Gastrocnemius medialis (tissue), 4 donors: ENCODE data around the gene KLHL29. TPM values are rescaled to one million over a fixed set of nuclear protein-coding genes. Genes with fewer than 3 reads are reported as not detected.

Experiments
- ATAC-seq, 2 donors: fragments of 150-250 bp; one replicate each; pipeline ENCODE4 v1.9.1; 2016
- DNase-seq, 2 donors: peaks; one replicate each; pipeline ENCODE4 v3.0.0-alpha.2; 2019
- H3K27ac ChIP-seq, 4 donors: fragments of 200-600 bp; sonication (generic); 1 replicate in 1 of 4; 2 replicates in 3 of 4; pipeline ENCODE4 v1.5.1; 2016 to 2018; ENCODE audit warnings: mild to moderate bottlenecking in 2 of 4, moderate library complexity in 1 of 4
- H3K27me3 ChIP-seq, 3 donors: fragments of 200-600 bp; sonication (generic) in 2 of 3; 1 replicate in 1 of 3; 2 replicates in 2 of 3; pipeline versions ENCODE4 v1.5.1 to v1.6.0; 2016 to 2019; ENCODE audit warnings: mild to moderate bottlenecking in 1 of 3, moderate library complexity in 1 of 3
- H3K36me3 ChIP-seq, 2 donors: fragments of 200-600 bp; sonication (generic) in 1 of 2; one replicate each; pipeline ENCODE4 v1.5.1; 2017 to 2018
- H3K4me1 ChIP-seq, 2 donors: fragments of 200-600 bp; sonication (generic) in 1 of 2; one replicate each; pipeline ENCODE4 v1.5.1; 2016 to 2017; ENCODE audit warnings: mild to moderate bottlenecking in 2 of 2
- H3K4me3 ChIP-seq, 4 donors: fragments of 200-600 bp; sonication (generic) in 3 of 4; 1 replicate in 1 of 4; 2 replicates in 3 of 4; pipeline ENCODE4 v1.5.1; 2016 to 2019; ENCODE audit warnings: mild to moderate bottlenecking in 2 of 4
- H3K9me3 ChIP-seq, 3 donors: fragments of 200-600 bp; sonication (generic) in 2 of 3; 1 replicate in 1 of 3; 2 replicates in 2 of 3; pipeline ENCODE4 v1.5.1; 2016 to 2019
- POLR2A ChIP-seq, 2 donors: fragments of 450-650 bp; IDR thresholded peaks; one replicate each; pipeline ENCODE4 v1.6.1; 2017; ENCODE audit warnings: antibody characterized with exemption in 2 of 2, mild to moderate bottlenecking in 2 of 2, moderate library complexity in 2 of 2
- in situ Hi-C, 4 donors: fragments of 200-750 bp; cut with MboI; loops; one replicate each; pipeline versions ENCODE4 v1.15.0 to v1.8.0; 2017; ENCODE audit warnings: low sequenced_read_pairs in 4 of 4
- intact Hi-C: fragments of 100-400 bp; cut with DNase I; formaldehyde crosslinking; loops from one replicate; pipeline ENCODE4 v1.15.1; 2023; ENCODE audit warnings: low total_unique reads
- total RNA-seq, 4 donors: library from RNA; depleted of rRNA; stranded (reverse); fragments of >200 nt; gene quantifications; one replicate each; pipeline versions ENCODE4 v1.1.0 to v1.2.3, GENCODE V29; 2016
- TF ChIP-seq, protein P1 (sequence below), 5 experiments: fragments of 450-650 bp in 3 of 5; fragments of 200-600 bp in 2 of 5; sonication (generic) in 2 of 5; IDR thresholded peaks in 4 of 5; conservative IDR thresholded peaks in 1 of 5; 1 replicate in 4 of 5; 2 replicates in 1 of 5; pipeline ENCODE4 v1.5.1; 2016 to 2019; ENCODE audit warnings: antibody characterized with exemption in 5 of 5, mild to moderate bottlenecking in 3 of 5, moderate library complexity in 3 of 5

KLHL29 gene
- total RNA-seq, 4 donors from 2014 or later: 4.3 to 24.9 (median 8.7) TPM

DNA sequence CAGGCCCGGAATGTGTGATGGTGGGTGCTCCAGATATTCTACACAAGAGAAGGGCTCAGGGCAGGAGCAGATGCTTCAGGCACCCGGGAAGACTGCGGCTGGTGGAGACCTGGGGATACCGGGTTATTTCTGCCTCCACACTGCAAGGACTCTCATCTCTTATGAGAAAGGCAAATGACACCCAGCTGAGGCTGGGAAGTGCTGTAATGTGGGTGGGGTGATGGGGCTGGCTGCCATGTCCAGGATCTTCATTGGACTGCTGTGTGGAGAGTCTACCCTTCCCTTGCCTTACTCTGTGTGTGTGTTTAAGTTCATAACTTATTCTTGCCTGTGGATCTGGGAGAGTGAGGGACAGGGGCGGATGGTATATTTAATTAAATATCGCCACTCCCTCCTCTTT is 124.1 kb downstream of the KLHL29 start:
- no peak overlapping the region for H3K4me3 ChIP-seq
- intact Hi-C loops (no loop called here), in situ Hi-C loops (no loop called here)
- H3K36me3 ChIP-seq: no peaks in the 10 kb centered on the region
- ATAC-seq (no peak), DNase-seq (no peak)
- H3K9me3 ChIP-seq: no peaks in the 10 kb centered on the region
- H3K27me3 ChIP-seq: no peaks in the 10 kb centered on the region
- TF ChIP-seq, protein P1, sequence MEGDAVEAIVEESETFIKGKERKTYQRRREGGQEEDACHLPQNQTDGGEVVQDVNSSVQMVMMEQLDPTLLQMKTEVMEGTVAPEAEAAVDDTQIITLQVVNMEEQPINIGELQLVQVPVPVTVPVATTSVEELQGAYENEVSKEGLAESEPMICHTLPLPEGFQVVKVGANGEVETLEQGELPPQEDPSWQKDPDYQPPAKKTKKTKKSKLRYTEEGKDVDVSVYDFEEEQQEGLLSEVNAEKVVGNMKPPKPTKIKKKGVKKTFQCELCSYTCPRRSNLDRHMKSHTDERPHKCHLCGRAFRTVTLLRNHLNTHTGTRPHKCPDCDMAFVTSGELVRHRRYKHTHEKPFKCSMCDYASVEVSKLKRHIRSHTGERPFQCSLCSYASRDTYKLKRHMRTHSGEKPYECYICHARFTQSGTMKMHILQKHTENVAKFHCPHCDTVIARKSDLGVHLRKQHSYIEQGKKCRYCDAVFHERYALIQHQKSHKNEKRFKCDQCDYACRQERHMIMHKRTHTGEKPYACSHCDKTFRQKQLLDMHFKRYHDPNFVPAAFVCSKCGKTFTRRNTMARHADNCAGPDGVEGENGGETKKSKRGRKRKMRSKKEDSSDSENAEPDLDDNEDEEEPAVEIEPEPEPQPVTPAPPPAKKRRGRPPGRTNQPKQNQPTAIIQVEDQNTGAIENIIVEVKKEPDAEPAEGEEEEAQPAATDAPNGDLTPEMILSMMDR (IDR thresholded peaks at IDR 0.05 in 4 of 5, conservative IDR thresholded peaks at IDR 0.05 in 1 of 5): no peak
- TF ChIP-seq POLR2A (IDR thresholded peaks at IDR 0.05): no peak
- H3K4me1 ChIP-seq: peaks cover 8 to 12% of the 10 kb centered on the region in 2 donors
- H3K27ac ChIP-seq: no peak overlapping the region

DNA sequence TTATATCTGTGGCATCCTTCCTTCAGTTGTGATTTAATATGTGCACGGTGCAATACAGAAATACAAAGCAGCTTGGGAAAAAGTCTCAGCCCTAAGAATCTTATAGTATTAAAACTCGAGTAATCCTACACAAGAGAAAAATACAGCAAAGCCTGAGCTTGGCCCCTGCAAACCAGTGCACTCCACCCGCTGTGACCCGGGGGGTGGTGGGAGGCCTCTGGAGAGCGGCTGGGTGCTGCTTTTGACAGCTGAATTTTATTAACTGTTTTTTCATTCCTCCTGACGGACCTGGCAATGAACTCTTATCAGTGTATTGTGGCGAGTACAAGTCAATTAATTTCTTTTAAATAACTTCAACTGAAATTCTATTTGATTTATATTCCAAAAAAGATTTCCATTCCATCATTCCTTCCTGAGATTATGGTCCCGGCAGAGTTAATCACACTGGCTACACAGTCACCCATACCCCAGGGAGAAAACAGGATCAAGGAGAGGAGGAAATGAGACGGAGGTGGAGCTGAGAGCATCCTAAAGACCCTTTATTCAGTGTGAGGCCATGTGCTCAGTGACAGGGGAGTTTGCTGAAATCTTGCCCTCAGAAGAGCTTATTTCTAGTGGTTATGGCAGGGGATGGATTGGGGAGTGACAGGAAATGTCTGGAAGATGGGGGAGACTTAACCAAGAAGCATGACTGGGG is 124.8 kb downstream of the KLHL29 start:
- ATAC-seq (no peak), DNase-seq (no peak)
- Histone ChIP-seq H3K27me3 (no peaks in the 10 kb centered on the region), H3K4me3 (no peak overlapping the region), H3K27ac (no peak overlapping the region), H3K36me3 (no peaks in the 10 kb centered on the region), H3K4me1 (peaks cover 12 to 18% of the 10 kb centered on the region in 2 donors), H3K9me3 (no peaks in the 10 kb centered on the region)
- TF ChIP-seq, protein P1 (IDR thresholded peaks at IDR 0.05 in 4 of 5, conservative IDR thresholded peaks at IDR 0.05 in 1 of 5): no peak
- no peak for TF ChIP-seq POLR2A (IDR thresholded peaks at IDR 0.05)
- intact Hi-C loops: no loop called here
- in situ Hi-C loops: loop anchor here in 1 of 4 donors (10.0 kb wide), 2 partner anchors 85 to 235 kb away; no protein-coding TSS in a partner anchor

DNA sequence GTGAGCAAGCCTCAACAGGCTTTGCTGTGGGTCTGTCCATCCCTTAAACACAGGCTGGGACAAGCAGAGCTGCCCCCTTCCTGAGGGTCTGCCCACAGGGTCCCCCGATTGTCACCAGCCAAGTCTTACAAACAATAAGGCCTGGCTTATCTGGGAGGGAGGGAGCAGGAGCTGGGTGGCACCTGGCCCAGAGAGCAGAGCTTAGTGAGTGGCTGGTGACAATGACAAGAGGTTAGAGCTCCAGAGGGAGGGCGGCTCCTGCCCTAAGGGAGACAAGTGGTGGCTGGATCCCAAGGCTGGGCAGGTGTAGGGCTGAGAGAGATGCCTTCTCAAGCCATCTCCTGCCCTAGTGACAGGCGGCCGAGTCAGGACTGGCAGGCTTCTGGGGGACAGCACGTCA is 125.5 kb downstream of the KLHL29 start:
- Histone ChIP-seq H3K9me3 (no peaks in the 10 kb centered on the region), H3K27ac (no peak overlapping the region), H3K36me3 (no peaks in the 10 kb centered on the region), H3K27me3 (no peaks in the 10 kb centered on the region), H3K4me1 (peaks cover 20 to 26% of the 10 kb centered on the region in 2 donors), H3K4me3 (no peak overlapping the region)
- intact Hi-C loops: no loop called here
- DNase-seq (no peak), ATAC-seq (no peak)
- in situ Hi-C loops: loop anchor here in 1 of 4 donors (10.0 kb wide), 2 partner anchors 86 to 234 kb away; no protein-coding TSS in a partner anchor
- TF ChIP-seq POLR2A (IDR thresholded peaks at IDR 0.05): no peak
- TF ChIP-seq, protein P1 (IDR thresholded peaks at IDR 0.05 in 4 of 5, conservative IDR thresholded peaks at IDR 0.05 in 1 of 5): no peak

DNA sequence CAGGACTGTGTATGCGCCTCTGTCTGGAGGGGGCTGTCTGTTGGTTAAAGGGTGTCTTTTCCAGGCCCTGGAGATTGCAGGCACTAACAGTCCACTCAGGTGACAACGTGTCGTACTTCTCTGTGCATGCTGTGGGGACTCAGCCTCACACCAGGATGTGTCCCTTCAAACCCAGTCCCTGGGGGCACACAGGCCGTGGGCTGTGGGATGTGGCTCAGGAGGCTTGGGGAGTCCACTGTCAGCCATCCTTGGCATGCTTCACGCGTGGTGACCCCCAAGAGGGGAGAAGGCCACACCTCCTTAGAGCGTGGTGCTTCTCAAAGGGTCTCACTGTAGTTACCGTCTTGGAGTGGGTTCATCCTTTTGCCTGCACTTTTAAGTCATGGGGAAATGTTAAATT is 127.8 kb downstream of the KLHL29 start:
- intact Hi-C loops (no loop called here), in situ Hi-C loops (loop anchor here in 1 of 4 donors (10.0 kb wide), 2 partner anchors 88 to 232 kb away; no protein-coding TSS in a partner anchor)
- H3K9me3 ChIP-seq: no peaks in the 10 kb centered on the region
- no peak overlapping the region for H3K27ac ChIP-seq
- H3K4me1 ChIP-seq: peaks cover 33 to 36% of the 10 kb centered on the region in 2 donors
- TF ChIP-seq POLR2A (IDR thresholded peaks at IDR 0.05): no peak
- TF ChIP-seq, protein P1 (IDR thresholded peaks at IDR 0.05 in 4 of 5, conservative IDR thresholded peaks at IDR 0.05 in 1 of 5): no peak
- no peaks in the 10 kb centered on the region for H3K36me3 ChIP-seq
- DNase-seq: no peak
- no peak for ATAC-seq
- no peaks in the 10 kb centered on the region for H3K27me3 ChIP-seq
- H3K4me3 ChIP-seq: no peak overlapping the region
